ENCODE measurements around the gene RTEL1. TPM values are rescaled to one million over a fixed set of nuclear protein-coding genes. Genes with fewer than 3 reads are reported as not detected.
A peak's percentile ranks its signal among the peaks of the same experiment; 100 is the strongest.
"Not testable (repeated sequence)": the region's sequence is repeated elsewhere in the genome, so short reads cannot be mapped to it uniquely, and the experiment has no call there.

The RTEL1 gene
- polyA plus RNA-seq, 3 donors, result 13.8 to 22.2 (median 18.2) TPM

DNA sequence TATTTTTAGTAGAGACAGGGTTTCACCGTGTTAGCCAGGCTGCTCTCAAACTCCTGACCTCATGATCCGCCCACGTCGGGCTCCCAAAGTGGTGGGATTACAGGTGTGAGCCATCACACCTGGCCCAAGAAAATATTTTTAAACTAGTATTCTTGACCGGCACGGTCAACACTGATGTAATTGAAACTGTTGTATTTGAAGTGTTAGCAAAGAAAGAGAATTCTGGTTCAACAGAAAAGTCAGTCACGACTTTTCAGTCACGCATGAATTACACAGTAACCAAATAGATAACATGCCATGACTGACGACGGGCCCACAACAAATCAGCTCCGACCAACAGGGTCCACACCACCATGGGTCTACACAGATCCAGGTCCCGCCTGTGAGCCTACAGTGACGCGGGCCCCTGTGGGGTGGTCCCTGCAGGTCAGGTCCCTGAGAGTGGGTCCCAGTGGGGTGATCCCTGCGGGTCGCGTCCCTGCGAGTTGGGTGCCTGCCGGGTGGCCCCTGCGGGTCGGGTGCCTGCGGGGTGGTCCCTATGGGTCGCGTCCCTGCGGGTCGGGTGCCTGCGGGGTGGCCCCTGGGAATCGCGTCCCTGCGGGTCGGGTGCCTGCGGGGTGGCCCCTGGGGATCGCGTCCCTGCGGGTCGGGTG lies 32.2 kb upstream of the RTEL1 start:
- peak in 3 of 11 donors; percentile 21 to 31 (median 29) for DNase-seq (ENCODE audit: extremely low read depth in 1 of 11, low read depth in 9 of 11, low spot score in 4 of 11)

DNA sequence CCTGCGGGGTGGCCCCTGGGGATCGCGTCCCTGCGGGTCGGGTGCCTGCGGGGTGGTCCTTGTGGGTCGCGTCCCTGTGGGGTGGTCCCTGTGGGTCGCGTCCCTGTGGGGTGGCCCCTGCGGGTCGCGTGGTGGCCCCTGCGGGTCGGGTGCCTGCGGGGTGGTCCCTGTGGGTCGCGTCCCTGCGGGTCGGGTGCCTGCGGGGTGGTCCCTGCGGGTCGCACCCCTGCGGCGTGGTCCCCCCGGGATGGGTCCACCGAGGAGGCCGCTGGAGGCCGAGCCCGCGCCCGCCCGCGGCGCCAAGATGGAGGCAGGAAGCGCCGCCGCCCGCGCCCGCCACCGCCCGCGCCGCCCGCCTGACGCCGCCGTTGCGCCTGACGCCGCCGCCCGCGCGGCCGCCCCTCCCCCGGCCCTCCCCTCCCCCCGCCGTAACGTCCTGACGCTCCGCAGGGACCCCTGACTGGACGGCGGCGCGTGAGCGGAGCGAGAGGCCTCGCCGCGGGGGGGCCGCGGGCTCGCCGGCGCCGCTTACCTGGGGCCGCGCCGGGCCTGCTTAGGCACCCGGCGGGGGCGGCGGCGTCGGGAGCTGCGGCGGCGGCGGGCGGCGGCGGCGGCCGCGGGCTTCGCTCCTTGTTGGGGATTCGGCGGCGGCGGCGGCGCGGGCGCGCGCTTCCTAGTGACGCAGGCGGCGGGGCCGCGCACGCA lies 31.5 kb upstream of the RTEL1 start, which contains the start of gene GMEB2:
Gene GMEB2 (minus strand): TSS at position 678 of the 705 bp plus-strand sequence. CDS start 7,704 bp downstream, outside the sequence.
- peak in 8 of 11 donors; percentile 23 to 75 (median 62) for DNase-seq (ENCODE audit: extremely low read depth in 1 of 11, low read depth in 9 of 11, low spot score in 4 of 11)

GRCh38 chr20:63627129-63627750 lies 30.9 kb upstream of the RTEL1 start:
- peak; percentile 80 to 93 (median 87) for DNase-seq (ENCODE audit: extremely low read depth in 1 of 11, low read depth in 9 of 11, low spot score in 4 of 11)

GRCh38 chr20:63627751-63628245 lies 30.3 kb upstream of the RTEL1 start:
- no peak for DNase-seq (ENCODE audit: extremely low read depth in 1 of 11, low read depth in 9 of 11, low spot score in 4 of 11)

- peak in 4 of 11 donors; percentile 44 to 66 (median 58) for DNase-seq (ENCODE audit: extremely low read depth in 1 of 11, low read depth in 9 of 11, low spot score in 4 of 11)
Observed at GRCh38 chr20:63628246-63628975, 29.7 kb upstream of the RTEL1 start.

DNA sequence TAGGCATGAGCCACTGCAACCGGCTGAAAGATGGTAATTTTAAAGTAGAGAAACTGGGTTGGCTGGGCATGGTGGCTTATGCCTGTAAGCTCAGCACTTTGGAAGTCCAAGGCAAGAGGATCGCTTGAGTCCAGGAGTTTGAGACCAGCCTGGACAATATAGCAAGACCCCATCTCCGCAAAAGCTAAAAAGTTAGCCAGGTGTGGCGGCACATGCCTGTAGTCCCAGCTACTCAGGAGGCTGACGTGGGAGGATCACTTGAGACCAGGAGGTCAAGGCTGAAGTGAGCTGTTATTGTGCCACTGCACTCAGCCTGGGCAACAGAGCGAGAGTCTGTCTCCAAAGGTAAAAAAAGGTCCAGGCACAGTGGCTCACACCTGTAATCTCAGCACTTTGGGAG lies 27.2 kb upstream of the RTEL1 start:
- not testable (repeated sequence) for DNase-seq (ENCODE audit: extremely low read depth in 1 of 11, low read depth in 9 of 11, low spot score in 4 of 11)

GRCh38 chr20:63631426-63631825 lies 26.7 kb upstream of the RTEL1 start:
- DNase-seq (ENCODE audit: extremely low read depth in 1 of 11, low read depth in 9 of 11, low spot score in 4 of 11), result not testable (repeated sequence)

- DNase-seq (ENCODE audit: extremely low read depth in 1 of 11, low read depth in 9 of 11, low spot score in 4 of 11), result no peak
Observed at GRCh38 chr20:63633732-63634131, 24.4 kb upstream of the RTEL1 start.

DNA sequence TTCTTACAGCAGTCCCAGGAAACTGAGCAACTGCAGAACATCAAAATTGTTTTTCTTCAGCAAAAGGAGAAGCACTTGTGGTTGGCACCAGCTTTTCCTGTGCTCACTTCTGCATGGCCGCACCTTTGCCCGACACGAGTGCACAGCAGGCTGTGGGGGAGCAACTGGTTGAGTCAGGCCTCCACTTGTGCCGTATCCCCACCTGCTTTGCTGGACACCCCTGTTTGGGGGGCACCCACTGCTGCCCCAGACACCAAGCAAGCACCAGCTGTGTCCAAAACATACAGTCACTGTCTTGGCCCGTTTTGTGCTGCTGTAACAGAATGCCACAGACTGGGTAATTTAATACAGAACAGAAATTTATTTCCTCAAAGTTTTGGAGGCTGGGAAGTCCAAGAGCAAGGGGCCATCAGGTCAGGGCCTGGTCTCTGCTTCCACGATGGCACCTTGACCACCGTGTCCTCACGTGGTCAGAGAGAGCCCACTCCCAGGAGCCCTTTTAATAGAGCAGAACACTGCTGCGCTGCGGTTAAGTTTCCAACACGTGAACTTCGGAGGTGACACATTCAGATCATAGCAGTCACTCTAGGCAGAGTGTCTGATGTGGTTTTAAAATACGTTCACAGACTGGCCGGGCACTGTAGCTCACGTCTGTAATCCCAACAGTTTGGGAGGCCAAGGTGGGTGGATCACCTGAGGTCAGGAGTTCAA lies 22.5 kb upstream of the RTEL1 start:
- DNase-seq (ENCODE audit: extremely low read depth in 1 of 11, low read depth in 9 of 11, low spot score in 4 of 11), result no peak

GRCh38 chr20:63636752-63637628 lies 21.1 kb upstream of the RTEL1 start:
- DNase-seq (ENCODE audit: extremely low read depth in 1 of 11, low read depth in 9 of 11, low spot score in 4 of 11), result no peak

DNA sequence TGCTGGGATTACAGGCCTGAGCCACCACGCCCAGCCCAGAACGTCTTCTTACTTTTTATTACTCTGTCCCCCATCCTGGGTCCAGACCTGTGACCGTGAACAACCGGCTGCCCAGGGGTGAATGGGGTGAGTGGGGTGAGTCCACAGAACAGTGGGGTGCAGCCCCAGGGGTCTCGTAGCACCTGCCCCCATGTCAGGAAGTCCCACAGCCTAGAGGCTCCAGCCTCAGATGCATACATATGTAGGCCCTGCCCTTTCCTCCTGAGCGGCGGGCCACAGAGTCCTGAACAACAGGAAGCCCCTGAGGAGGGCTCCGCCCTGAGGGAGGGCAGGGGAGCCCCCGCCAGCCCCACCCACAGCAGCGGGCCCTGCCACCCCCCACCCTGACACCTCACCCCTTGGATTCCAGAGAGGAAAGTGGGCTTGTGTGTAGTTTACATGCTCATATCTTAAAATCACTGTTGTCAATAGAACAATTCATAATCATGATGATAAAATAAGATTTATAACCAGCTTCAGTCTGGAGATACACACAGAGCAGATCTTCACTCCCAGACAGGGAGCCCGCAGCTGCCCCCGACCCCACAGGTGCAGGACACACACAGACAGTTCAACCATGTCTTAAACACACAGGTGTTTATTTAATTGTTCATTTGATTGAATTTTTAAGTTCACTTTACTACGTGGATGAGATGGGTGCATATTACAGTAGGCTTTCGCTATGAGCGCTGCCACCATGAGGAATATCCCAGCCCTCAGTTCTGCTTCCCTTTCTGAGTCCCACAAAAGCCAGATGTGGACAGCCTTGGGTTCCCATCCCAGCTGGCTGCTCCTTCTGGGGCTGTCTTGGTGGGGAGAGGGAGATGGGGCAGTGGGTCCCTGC lies 18.8 kb upstream of the RTEL1 start:
- no peak for DNase-seq (ENCODE audit: extremely low read depth in 1 of 11, low read depth in 9 of 11, low spot score in 4 of 11)

DNA sequence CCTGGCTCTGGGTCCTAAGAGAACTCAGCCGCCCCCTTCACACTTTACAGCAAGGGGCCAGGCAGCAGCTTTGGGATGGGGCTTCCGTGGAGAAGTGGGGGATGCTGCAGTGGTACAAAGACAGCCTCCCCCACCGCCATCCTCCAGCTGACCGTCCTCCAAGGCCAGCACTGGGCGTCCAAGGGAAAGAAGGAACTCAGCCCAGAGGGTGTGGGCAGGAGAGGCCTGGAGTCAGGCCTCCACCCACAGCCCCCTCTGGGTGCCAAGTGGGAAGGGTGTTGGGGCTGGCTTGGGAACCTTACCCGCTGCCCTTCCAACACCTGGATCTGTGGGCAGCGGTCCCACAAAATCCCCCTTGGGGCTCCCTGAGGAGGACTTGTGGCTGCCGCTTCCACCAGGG lies 18.0 kb upstream of the RTEL1 start:
- DNase-seq (ENCODE audit: extremely low read depth in 1 of 11, low read depth in 9 of 11, low spot score in 4 of 11), result no peak

GRCh38 chr20:63640686-63641085 lies 17.4 kb upstream of the RTEL1 start:
- DNase-seq (ENCODE audit: extremely low read depth in 1 of 11, low read depth in 9 of 11, low spot score in 4 of 11), result not testable (repeated sequence)

- DNase-seq (ENCODE audit: extremely low read depth in 1 of 11, low read depth in 9 of 11, low spot score in 4 of 11), result no peak
Observed at GRCh38 chr20:63641146-63641791, 16.8 kb upstream of the RTEL1 start.

- peak in 7 of 11 donors; percentile 70 to 86 (median 82) for DNase-seq (ENCODE audit: extremely low read depth in 1 of 11, low read depth in 9 of 11, low spot score in 4 of 11)
Observed at GRCh38 chr20:63641792-63642523, 16.2 kb upstream of the RTEL1 start.

Data from renal cortex interstitium (tissue), 11 donors.